Neuron (in vitro differentiated cells): ENCODE data around the gene TNP2.

Experiments used
- H2AFZ ChIP-seq: one replicate; pipeline ENCODE4 v1.6.1; 2013; ENCODE audit warnings: low read depth, mild to moderate bottlenecking, inconsistent platforms, low read length, moderate library complexity
- H3K27me3 ChIP-seq: one replicate; pipeline ENCODE4 v1.6.1; 2013; ENCODE audit warnings: low read length; ENCODE audit not compliant: insufficient read depth
- H3K36me3 ChIP-seq: one replicate; pipeline ENCODE4 v1.6.1; 2013; ENCODE audit warnings: low read length; ENCODE audit not compliant: insufficient read depth
- H3K4me1 ChIP-seq: one replicate; pipeline ENCODE4 v1.6.1; 2013; ENCODE audit warnings: low read length; ENCODE audit not compliant: insufficient read depth
- H3K4me3 ChIP-seq: 2 replicates; pipeline ENCODE4 v1.5.1; 2013; ENCODE audit warnings: mild to moderate bottlenecking, low read length, moderate library complexity
- H3K9me3 ChIP-seq: one replicate; pipeline ENCODE4 v1.6.1; 2013; ENCODE audit warnings: low read length

The TNP2 gene

GRCh38 chr16:11264155-11264832 is 4.8 kb downstream of the TNP2 start:
- H3K4me3 ChIP-seq = no peak overlapping the region

GRCh38 chr16:11263737-11264136 is 5.4 kb downstream of the TNP2 start:
- Histone ChIP-seq H3K27me3 (no peaks in the 10 kb centered on the region), H3K36me3 (no peaks in the 10 kb centered on the region), H3K9me3 (peaks cover 1% of the 10 kb centered on the region), H2AFZ (no peak overlapping the region), H3K4me3 (no peak overlapping the region), H3K4me1 (no peaks in the 10 kb centered on the region)

More at GRCh38 chr16:11264155-11264832, 4.8 kb downstream of the TNP2 start:
- H3K4me1 ChIP-seq = no peaks in the 10 kb centered on the region
- H3K9me3 ChIP-seq = peaks cover 1% of the 10 kb centered on the region
- no peak overlapping the region for H2AFZ ChIP-seq
- no peaks in the 10 kb centered on the region for H3K36me3 ChIP-seq
- no peaks in the 10 kb centered on the region for H3K27me3 ChIP-seq

DNA sequence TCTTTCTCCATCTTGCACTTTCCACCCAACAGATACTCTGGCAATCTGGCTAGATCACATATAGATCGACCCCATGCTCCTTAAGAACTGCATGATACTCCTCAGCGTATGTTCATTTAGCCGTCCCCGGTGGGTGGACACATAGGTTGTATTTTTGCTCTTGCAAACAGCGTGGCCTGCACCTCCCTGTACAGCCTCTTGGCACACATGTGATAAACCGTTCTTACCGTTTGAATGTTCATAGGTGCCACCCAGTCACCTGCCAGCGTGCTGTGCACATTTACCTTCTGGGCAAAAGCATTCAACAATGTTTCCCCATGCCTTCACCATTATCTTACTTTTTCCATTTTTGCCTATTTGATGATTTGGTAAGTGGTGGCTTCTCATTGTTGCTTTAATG is 6.2 kb downstream of the TNP2 start:
- no peaks in the 10 kb centered on the region for H3K36me3 ChIP-seq
- no peak overlapping the region for H2AFZ ChIP-seq
- H3K9me3 ChIP-seq = peaks cover 1% of the 10 kb centered on the region
- no peaks in the 10 kb centered on the region for H3K27me3 ChIP-seq
- H3K4me1 ChIP-seq = no peaks in the 10 kb centered on the region
- no peak overlapping the region for H3K4me3 ChIP-seq

- Histone ChIP-seq H3K9me3 (no peaks in the 10 kb centered on the region), H3K36me3 (no peaks in the 10 kb centered on the region), H3K27me3 (no peaks in the 10 kb centered on the region), H3K4me1 (peaks cover 5% of the 10 kb centered on the region), H2AFZ (no peak overlapping the region), H3K4me3 (no peak overlapping the region)
Observed at GRCh38 chr16:11260596-11260966, 8.5 kb downstream of the TNP2 start.

DNA sequence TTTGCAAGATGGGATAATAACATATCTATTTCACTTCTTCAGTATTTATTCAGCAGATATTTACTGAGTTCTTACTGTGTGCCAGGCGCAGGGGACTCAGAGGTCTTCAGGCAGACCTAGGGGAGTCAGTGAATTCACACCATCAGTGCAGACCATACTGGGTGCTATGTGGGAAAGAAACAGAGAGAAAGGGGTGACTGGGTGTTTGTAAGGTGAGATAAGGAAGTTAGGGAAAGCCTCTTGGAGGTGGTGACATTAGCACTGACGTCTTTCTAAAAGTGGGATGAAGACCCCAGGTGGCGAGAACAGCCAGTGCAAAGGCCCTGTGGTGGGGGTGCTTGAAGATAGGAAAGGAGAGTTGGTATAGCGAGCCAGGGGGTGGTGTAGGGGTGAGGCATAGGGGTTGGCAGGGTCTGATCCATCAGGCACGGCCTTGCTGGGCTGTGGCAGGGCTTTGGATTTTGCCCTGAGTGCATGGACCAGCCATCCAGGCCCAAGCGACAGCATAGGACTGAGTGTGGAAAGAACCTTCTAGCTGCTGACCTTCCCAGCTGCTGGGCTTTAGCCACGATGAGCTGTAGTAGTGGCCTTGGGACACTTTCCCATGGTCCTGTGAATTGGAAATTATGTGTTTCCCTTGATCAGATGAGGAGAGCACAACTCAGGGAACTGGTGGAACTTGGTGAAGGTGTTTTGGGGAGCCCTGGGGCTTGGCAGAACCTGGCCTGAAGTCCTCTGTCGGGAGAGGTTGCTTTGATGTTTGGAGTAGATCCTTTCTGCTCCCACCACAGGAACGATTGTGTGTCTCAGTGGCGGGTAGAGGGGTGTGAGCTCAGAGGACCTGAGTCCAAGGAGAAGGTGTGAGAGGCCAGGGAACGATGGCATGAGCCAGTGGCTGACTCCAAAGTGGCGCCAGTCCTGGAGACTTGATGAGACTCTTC is 9.2 kb downstream of the TNP2 start:
- Histone ChIP-seq H3K9me3 (no peaks in the 10 kb centered on the region), H3K4me1 (peaks cover 10% of the 10 kb centered on the region), H2AFZ (no peak overlapping the region), H3K4me3 (no peak overlapping the region), H3K36me3 (no peaks in the 10 kb centered on the region), H3K27me3 (no peaks in the 10 kb centered on the region)

DNA sequence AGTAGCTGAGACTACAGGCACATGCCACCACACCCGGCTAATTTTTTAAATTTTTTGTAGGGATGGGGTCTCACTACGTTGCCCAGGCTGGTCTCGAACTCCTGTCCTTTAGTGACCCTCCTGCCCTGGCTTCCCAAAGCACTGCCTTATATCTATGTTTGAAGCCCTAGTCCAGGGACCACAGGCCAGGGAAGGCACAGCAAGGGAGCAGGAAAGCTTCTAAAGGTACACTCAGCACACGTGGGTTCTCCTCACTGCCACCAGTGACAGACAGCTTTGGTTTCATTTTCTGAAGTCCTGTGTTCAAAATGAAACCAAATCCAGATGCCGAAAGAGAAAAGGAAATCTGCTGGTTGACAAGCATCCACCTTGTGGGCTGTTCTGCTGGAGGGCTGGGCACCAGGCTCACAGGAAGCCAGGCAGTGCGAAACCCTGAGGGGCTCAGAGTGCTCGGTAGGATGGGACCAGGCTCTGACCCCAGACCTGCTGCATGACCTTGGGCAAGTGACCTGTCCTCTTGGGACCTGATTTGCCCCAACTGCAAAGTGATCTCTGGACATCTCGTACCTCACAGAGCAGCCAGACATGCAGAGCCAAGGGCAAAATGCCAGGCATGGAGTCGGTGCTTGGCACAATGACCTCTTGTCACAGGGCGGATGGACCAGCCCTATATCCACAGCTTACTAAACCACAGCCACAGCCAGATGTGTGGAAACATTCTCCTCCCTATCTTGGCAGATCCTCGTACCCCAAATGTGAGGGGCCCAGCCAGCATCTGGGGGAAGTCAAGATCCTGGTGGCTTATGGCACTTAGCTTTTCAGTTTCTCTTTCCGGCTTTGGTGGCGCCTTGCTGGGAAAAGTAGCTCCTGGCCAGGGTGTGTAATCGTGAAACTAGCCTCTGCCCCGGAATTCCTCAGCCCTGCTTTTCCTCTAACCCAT is 10.3 kb downstream of the TNP2 start:
- H3K27me3 ChIP-seq = no peaks in the 10 kb centered on the region
- H3K4me3 ChIP-seq = no peak overlapping the region
- peaks cover 14% of the 10 kb centered on the region for H3K4me1 ChIP-seq
- H3K36me3 ChIP-seq = no peaks in the 10 kb centered on the region
- H2AFZ ChIP-seq = no peak overlapping the region
- no peaks in the 10 kb centered on the region for H3K9me3 ChIP-seq

DNA sequence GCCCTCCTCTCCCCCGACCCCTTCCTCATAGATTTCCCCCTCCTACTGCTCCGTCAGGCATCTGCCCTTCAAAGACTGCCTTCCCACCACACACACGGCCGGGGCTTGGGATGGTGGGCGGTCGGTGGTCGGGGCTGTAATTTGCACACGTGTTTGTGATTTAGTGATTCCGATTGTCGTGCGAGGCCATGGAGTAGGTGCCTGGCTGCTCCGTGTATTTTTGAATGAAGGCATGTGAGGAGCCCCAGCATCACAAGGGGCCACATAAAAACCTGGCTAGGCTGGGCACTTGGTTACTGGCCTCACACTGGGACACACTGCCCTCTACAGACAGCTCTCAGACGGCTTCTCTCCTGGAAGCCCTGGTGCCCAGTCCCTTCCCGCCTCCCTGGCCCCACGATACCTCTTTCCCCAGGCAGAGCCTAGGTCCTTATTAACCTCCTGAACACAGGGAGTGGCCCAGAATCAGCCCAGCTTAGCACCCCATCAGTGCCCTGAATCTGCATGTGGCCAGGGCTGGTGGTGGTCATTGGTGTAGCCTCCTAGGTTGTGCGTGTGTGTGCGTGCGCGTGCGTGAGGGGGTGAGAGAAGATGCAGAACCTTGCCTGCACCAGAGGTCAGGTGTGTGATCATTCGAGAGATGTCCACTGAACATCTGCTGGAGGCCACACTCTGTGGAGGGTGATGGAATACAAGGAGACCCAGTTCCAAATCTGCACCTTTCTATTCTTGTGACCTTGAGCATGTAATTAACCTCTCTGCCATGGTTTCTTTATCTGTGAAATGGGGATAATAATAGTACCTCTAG is 11.8 kb downstream of the TNP2 start:
- Histone ChIP-seq H3K9me3 (no peaks in the 10 kb centered on the region), H3K4me3 (peak overlapping the region; percentile 76), H3K27me3 (no peaks in the 10 kb centered on the region), H2AFZ (peak overlapping the region; percentile 76), H3K4me1 (peaks cover 14% of the 10 kb centered on the region), H3K36me3 (no peaks in the 10 kb centered on the region)

- Histone ChIP-seq H3K4me3 (peak overlapping the region; percentile 76), H3K27me3 (no peaks in the 10 kb centered on the region), H3K4me1 (peaks cover 14% of the 10 kb centered on the region), H2AFZ (peak overlapping the region; percentile 76), H3K36me3 (no peaks in the 10 kb centered on the region), H3K9me3 (no peaks in the 10 kb centered on the region)
Observed at GRCh38 chr16:11256661-11257130, 12.4 kb downstream of the TNP2 start.

DNA sequence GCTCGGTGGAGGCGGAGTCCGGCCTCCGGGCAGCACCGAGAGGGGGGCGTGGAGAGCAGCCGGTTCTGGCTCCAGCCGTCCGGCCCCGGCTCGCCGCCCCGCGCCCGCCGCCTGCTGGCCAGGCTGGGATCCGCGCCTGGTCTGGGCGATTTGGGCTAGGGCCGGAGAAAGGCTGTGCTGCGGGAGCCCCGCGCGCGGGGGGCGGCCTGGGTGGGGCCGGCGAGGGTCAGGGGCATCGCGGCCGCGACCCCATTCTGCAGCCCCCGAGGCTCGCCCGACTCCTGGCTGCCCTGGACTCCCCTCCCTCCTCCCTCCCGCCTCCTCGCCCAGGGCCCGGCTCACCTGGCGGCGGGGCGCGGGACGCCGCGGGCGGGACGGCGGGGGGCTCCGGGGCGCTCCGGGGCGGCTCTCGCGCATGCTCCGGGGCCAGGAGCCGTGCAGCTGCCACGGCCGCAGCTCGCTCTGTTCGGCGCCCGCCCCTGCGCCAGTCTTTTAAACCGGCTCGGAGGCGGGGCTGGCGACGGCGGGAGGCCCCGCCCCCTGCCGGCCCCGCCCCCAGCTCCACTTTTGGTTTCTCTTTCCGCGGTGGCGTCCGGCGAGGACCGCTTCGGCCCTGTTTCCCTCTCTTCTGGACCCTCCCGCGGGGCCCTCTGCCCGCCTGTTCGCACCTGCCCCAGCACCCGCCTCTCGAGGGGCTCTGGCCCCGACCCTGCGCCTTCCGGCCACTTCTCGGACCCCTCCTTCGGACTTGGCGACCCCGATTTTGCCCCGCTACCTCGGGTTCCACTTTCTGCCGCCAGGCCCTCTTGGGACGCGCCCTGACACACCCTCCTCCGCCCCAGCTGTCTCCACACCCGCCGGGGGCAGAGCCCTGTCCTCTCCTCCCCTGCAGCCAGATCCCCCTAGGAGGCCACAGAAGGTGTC is 13.1 kb downstream of the TNP2 start, which contains the start of gene SOCS1:
Gene SOCS1 (minus strand): TSS at position 468 of the 924 bp plus-strand sequence. CDS start 726 bp downstream, outside the sequence.
- Histone ChIP-seq H3K36me3 (no peaks in the 10 kb centered on the region), H3K4me1 (peaks cover 14% of the 10 kb centered on the region), H2AFZ (peak within 1 kb of the TSS; percentile 76), H3K9me3 (no peaks in the 10 kb centered on the region), H3K27me3 (no peaks in the 10 kb centered on the region), H3K4me3 (peak within 1 kb of the TSS; percentile 76)

DNA sequence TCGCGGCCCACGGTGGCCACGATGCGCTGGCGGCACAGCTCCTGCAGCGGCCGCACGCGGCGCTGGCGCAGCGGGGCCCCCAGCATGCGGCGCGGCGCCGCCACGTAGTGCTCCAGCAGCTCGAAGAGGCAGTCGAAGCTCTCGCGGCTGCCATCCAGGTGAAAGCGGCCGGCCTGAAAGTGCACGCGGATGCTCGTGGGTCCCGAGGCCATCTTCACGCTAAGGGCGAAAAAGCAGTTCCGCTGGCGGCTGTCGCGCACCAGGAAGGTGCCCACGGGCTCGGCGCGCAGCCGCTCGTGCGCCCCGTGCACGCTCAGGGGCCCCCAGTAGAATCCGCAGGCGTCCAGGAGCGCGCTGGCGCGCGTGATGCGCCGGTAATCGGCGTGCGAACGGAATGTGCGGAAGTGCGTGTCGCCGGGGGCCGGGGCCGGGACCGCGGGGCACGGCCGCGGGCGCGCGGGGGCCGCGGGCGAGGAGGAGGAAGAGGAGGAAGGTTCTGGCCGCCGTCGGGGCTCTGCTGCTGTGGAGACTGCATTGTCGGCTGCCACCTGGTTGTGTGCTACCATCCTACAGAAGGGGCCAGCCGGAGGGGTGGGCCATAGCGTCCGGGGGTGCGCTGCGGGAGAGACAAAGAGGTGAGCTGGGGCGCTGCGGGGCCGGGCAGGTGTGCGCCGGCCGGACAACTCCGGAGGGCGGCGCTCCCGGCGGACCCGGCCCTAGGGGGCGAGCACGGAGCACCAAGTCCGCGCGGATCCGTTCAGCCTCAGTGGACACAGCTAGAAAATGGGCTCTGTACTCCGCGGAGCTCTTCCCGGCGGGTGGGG is 14.0 kb downstream of the TNP2 start:
- peaks cover 14% of the 10 kb centered on the region for H3K4me1 ChIP-seq
- H3K4me3 ChIP-seq = peak overlapping the region; percentile 76
- no peaks in the 10 kb centered on the region for H3K9me3 ChIP-seq
- no peaks in the 10 kb centered on the region for H3K36me3 ChIP-seq
- H3K27me3 ChIP-seq = no peaks in the 10 kb centered on the region
- H2AFZ ChIP-seq = peak overlapping the region; percentile 76
